Breast epithelium (tissue), 4 donors: Measurements from ENCODE around the gene PWWP2A. TPM values are rescaled to one million over a fixed set of nuclear protein-coding genes. Genes with fewer than 3 reads are reported as not detected.

ENCODE experiments used
- DNase-seq, 2 donors: peaks; one replicate each; pipeline ENCODE4 v3.0.0-alpha.2; 2019; ENCODE audit warnings: low spot score in 2 of 2
- H3K27ac ChIP-seq, 2 donors: fragments of 200-600 bp; sonication (generic) in 1 of 2; one replicate each; pipeline ENCODE4 v1.5.1; 2016 to 2019; ENCODE audit warnings: mild to moderate bottlenecking in 1 of 2
- H3K27me3 ChIP-seq, 2 donors: fragments of 200-600 bp; sonication (generic) in 1 of 2; one replicate each; pipeline versions ENCODE4 v1.5.1 to v1.6.0; 2017 to 2019; ENCODE audit warnings: control low read depth in 1 of 2, mild to moderate bottlenecking in 1 of 2
- H3K36me3 ChIP-seq: fragments of 200-600 bp; one replicate; pipeline ENCODE4 v1.5.1; 2019
- H3K4me1 ChIP-seq, 2 donors: fragments of 200-600 bp; sonication (generic); one replicate each; pipeline ENCODE4 v1.5.1; 2016 to 2019; ENCODE audit warnings: control low read depth in 1 of 2
- H3K4me3 ChIP-seq, 3 donors: fragments of 200-600 bp; sonication (generic); 1 replicate in 2 of 3; 2 replicates in 1 of 3; pipeline ENCODE4 v1.5.1; 2016 to 2019; ENCODE audit warnings: mild to moderate bottlenecking in 3 of 3, moderate library complexity in 2 of 3
- H3K9me3 ChIP-seq, 2 donors: fragments of 200-600 bp; sonication (generic) in 1 of 2; one replicate each; pipeline ENCODE4 v1.5.1; 2016 to 2019; ENCODE audit warnings: control low read depth in 1 of 2
- POLR2A ChIP-seq: fragments of 450-650 bp; IDR thresholded peaks from one replicate; pipeline ENCODE4 v1.6.1; 2016; ENCODE audit warnings: antibody characterized with exemption, mild to moderate bottlenecking, moderate library complexity
- POLR2AphosphoS5 ChIP-seq, 3 donors: sonication (generic); formaldehyde crosslinking; IDR thresholded peaks; one replicate each; pipeline ENCODE4 v1.6.1; 2017; ENCODE audit warnings: antibody characterized with exemption in 3 of 3
- intact Hi-C: fragments of 100-400 bp; cut with DNase I; formaldehyde crosslinking; loops from one replicate; pipeline ENCODE4 v1.15.1; 2023; ENCODE audit warnings: low total_unique reads
- total RNA-seq, 3 donors: library from RNA; depleted of rRNA; stranded (reverse); fragments of >200 nt; gene quantifications; one replicate each; pipeline ENCODE4 v1.1.0, GENCODE V29; 2016
- TF ChIP-seq, protein P1 (sequence below), 3 donors: fragments of 450-650 bp; IDR thresholded peaks; one replicate each; pipeline ENCODE4 v1.5.1; 2016 to 2017; ENCODE audit warnings: antibody characterized with exemption in 3 of 3, mild to moderate bottlenecking in 3 of 3, moderate library complexity in 3 of 3

The PWWP2A gene
- total RNA-seq, 3 donors from 2014 or later = 29.8 to 45.8 (median 39.3) TPM

GRCh38 chr5:160082614-160083500 lies 36.4 kb downstream of the PWWP2A start:
- H3K4me3 ChIP-seq = no peak overlapping the region

GRCh38 chr5:160081495-160081894 lies 37.8 kb downstream of the PWWP2A start:
- TF ChIP-seq POLR2A = no peak
- TF ChIP-seq, protein P1, sequence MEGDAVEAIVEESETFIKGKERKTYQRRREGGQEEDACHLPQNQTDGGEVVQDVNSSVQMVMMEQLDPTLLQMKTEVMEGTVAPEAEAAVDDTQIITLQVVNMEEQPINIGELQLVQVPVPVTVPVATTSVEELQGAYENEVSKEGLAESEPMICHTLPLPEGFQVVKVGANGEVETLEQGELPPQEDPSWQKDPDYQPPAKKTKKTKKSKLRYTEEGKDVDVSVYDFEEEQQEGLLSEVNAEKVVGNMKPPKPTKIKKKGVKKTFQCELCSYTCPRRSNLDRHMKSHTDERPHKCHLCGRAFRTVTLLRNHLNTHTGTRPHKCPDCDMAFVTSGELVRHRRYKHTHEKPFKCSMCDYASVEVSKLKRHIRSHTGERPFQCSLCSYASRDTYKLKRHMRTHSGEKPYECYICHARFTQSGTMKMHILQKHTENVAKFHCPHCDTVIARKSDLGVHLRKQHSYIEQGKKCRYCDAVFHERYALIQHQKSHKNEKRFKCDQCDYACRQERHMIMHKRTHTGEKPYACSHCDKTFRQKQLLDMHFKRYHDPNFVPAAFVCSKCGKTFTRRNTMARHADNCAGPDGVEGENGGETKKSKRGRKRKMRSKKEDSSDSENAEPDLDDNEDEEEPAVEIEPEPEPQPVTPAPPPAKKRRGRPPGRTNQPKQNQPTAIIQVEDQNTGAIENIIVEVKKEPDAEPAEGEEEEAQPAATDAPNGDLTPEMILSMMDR (IDR thresholded peaks at IDR 0.05) = no peak
- TF ChIP-seq POLR2AphosphoS5 (IDR thresholded peaks at IDR 0.05) = no peak
- H3K4me3 ChIP-seq = no peak overlapping the region
- H3K9me3 ChIP-seq = no peaks in the 10 kb centered on the region
- no peaks in the 10 kb centered on the region for H3K36me3 ChIP-seq
- H3K27me3 ChIP-seq = no peaks in the 10 kb centered on the region
- no peak overlapping the region for H3K27ac ChIP-seq
- no peaks in the 10 kb centered on the region for H3K4me1 ChIP-seq
- DNase-seq = no peak
- intact Hi-C loops = no loop called here

More at GRCh38 chr5:160082614-160083500, 36.4 kb downstream of the PWWP2A start:
- no peak for DNase-seq
- Histone ChIP-seq H3K27ac (no peak overlapping the region), H3K27me3 (no peaks in the 10 kb centered on the region), H3K36me3 (no peaks in the 10 kb centered on the region), H3K9me3 (no peaks in the 10 kb centered on the region), H3K4me1 (no peaks in the 10 kb centered on the region)
- TF ChIP-seq POLR2AphosphoS5 (IDR thresholded peaks at IDR 0.05) = no peak
- TF ChIP-seq POLR2A = no peak
- TF ChIP-seq, protein P1 (IDR thresholded peaks at IDR 0.05) = no peak
- intact Hi-C loops = no loop called here

- Histone ChIP-seq H3K9me3 (no peaks in the 10 kb centered on the region), H3K4me3 (no peak overlapping the region), H3K36me3 (no peaks in the 10 kb centered on the region), H3K27ac (no peak overlapping the region), H3K4me1 (no peaks in the 10 kb centered on the region), H3K27me3 (no peaks in the 10 kb centered on the region)
- intact Hi-C loops = loop anchor here (10.0 kb wide), 1 partner anchor 55 kb away; no protein-coding TSS in a partner anchor
- no peak for TF ChIP-seq POLR2A
- TF ChIP-seq, protein P1 (IDR thresholded peaks at IDR 0.05) = no peak
- no peak for TF ChIP-seq POLR2AphosphoS5 (IDR thresholded peaks at IDR 0.05)
- DNase-seq = no peak
These were observed 39.5 kb downstream of the PWWP2A start for GRCh38 chr5:160079753-160080152.

DNA sequence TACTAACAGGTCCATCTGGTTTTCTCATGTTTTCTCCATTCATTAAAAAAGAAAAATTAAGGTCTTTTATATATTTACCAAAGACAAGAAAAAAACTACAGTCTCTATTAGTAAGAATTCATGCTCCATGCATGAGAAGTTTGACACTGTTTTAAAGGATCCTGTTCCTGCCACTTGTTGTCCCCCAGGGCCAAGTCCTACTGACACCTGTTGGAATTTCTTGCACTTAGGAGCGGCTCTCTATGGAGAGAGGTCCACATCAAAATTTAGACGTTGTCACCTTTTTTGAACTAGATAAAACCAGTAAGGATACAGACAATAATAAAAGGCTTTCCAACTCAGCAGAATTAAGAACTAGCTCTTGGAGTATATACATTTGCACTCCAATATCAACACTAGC lies 42.3 kb downstream of the PWWP2A start:
- no peaks in the 10 kb centered on the region for H3K4me1 ChIP-seq

More for the DNA sequence above, 42.3 kb downstream of the PWWP2A start:
- Histone ChIP-seq H3K27me3 (no peaks in the 10 kb centered on the region), H3K4me3 (no peak overlapping the region), H3K9me3 (no peaks in the 10 kb centered on the region), H3K27ac (no peak overlapping the region), H3K36me3 (no peaks in the 10 kb centered on the region)
- DNase-seq = no peak
- intact Hi-C loops = loop anchor here (10.0 kb wide), 1 partner anchor 52 kb away; no protein-coding TSS in a partner anchor
- TF ChIP-seq, protein P1 (IDR thresholded peaks at IDR 0.05) = no peak
- no peak for TF ChIP-seq POLR2A
- TF ChIP-seq POLR2AphosphoS5 (IDR thresholded peaks at IDR 0.05) = no peak
